ENCODE data around the gene M6PR.

M6PR gene

GRCh38 chr12:8949342-8950220 lies at the start of gene M6PR:
Gene M6PR, minus strand, starts transcription at chr12:8949645. Its CDS starts 3,241 bp downstream, at chr12:8946404.
- DNase-seq = peak; percentile 73

DNA sequence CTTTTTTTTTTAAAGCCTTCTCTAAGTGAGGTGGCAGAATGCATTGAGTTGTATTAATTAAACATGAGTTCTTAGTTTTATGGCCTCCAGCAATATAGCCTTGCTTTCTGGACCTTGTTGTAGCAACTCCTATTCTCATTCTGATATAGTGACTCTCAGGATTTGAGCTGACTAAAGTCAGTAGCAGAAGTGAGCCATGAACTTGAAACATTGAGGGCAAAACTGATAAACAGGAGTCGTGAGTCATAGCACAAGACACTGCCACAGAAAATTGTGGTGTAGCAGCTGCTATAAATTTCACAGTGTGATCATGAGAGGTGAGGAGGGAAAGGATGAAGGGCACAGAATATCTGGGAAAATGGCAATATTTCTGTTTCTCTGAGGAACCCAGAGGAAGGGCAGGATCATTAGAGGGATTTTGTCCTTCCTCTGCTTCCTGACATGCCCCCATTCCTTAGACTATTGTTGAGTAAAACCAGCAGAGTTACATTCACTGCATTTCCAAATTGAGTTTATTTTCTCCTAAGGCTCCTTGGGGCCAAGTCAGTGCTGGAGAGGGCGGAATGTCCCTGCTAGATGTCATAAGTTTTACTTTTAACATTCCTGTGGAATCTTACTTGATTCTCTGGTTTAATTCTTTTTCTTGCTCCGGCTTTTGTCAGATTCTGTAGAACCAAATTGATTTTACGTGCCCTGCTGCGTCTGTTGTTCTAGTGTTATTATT lies 47.4 kb upstream of the M6PR start:
- DNase-seq = no peak

DNA sequence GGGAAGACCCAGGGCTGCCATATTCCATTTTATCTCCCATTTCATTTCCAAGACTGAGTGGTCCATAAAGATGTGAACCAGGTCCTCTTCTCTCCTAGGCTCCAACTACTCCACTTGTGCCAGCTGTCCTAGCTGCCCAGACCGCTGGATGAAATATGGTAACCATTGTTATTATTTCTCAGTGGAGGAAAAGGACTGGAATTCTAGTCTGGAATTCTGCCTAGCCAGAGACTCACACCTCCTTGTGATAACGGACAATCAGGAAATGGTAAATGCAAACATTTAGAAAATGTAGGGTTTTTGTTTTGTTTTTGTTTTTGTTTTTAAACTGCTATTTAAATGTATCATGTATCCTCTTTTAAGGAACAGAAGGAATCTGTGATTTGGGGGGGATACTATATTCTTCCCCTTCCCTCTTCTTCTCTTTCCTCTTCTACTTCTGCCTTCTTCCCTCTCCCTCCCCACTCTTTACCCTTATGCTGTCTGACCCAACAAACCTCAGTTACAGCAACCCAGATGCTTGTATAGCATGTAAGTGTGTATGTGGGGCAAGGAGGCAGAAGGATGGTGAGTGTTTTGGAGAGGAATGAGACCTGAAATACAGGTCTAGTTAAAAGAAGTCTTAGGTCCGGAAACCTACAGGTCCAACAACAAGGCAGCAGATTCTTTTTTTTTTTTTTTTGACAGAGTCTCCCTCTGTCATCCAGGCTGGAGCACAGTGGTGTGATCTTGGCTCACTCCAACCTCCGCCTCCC lies 45.8 kb upstream of the M6PR start:
- DNase-seq = no peak

- DNase-seq = no peak
These were observed 44.4 kb upstream of the M6PR start for GRCh38 chr12:8993827-8994226.

DNA sequence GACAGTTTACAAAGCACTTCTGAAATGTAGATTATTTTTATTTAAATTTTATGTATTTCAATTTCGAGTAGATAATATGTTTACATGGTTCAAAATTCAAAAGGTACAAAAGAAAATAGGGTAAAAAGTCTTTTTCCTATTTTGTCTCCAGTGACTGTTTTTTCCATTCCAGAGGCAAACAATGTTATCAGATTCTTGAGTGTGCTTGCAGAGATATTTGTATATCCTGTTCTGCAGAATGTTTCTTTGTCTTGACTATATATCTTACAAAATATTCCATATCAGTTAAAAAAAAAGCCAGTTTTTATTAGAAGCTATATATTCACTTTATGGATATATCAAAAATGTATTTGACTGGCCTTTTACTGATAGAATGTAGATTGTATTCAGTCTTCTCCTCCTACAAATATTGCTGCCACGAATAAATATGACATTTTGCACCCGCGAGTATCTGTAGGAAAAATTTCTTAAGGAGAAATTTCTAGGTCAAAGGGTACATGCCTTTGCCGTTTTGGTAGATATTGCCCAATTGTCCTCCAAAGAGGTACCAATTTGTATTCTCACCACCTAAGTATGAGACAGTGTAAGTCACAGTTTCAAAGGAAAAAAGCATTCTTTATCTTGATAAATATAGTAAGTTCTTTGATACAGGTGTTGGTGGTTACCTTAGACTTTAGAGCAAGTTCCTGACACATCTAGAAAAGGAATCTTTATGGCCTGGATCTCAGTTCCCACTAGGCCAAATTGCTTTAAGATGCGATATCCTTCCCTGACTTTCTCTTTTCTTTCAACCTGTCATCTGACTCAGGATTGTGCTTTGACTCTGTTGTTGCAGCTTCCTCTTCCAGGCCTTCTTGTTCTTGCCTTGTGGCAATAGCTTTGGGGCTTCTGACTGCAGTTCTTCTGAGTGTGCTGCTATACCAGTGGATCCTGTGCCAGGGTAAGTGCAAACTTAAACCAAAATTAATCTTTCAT lies 42.2 kb upstream of the M6PR start:
- DNase-seq = no peak

GRCh38 chr12:8989413-8989812 lies 40.0 kb upstream of the M6PR start, which contains the start of gene KLRG1:
Gene KLRG1, plus strand, starts transcription at chr12:8989546. Its CDS starts 90 bp downstream, at chr12:8989636.
- DNase-seq = no peak

GRCh38 chr12:8987685-8988084 lies 38.2 kb upstream of the M6PR start:
- no peak for DNase-seq

GRCh38 chr12:8987163-8987562 lies 37.7 kb upstream of the M6PR start:
- no peak for DNase-seq

- no peak for DNase-seq
These were observed 35.8 kb upstream of the M6PR start for GRCh38 chr12:8985213-8985754.

DNA sequence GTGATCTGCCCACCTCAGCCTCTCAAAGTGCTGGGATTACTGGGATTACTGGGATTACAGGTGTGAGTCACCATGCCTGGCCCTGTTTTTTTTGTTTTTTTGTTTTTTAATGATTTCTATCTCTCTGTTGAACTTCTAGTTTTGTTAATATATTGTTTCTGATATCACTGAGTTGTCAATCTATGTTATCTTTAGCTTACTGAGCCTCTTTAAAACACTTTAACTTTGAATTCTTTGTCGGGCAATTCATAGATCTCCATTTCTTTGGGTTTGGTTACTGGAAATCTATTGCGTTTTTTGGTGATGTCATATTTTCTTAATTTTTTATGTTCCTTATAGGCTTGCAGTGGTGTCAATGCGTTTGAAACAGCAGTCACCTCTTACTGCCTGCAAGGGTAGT lies 30.7 kb upstream of the M6PR start:
- no peak for DNase-seq

DNA sequence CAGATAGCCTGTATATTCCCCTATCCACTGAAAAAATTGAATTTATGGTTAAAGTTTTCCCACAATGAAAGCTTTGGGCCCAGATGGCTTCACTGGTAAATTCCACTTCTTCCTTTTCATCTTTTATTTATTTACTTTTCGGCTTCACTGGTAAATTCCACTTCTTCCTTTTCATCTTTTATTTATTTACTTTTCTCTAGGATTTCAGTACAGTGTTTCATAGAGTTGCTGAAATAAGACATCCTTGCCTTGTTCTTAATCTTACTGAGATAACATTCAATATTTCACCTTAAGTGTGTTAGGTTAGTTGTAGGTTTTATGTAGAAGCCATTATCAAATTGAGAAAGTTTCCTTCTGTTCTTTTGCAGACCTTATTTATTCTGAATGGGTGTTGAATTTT lies 21.0 kb upstream of the M6PR start:
- DNase-seq = no peak

GRCh38 chr12:8969861-8970411 lies 20.5 kb upstream of the M6PR start:
- no peak for DNase-seq

- DNase-seq = no peak
These were observed 19.3 kb upstream of the M6PR start for GRCh38 chr12:8968761-8969160.

- DNase-seq = no peak
These were observed 10.7 kb upstream of the M6PR start for GRCh38 chr12:8960176-8960575.

- no peak for DNase-seq
These were observed 8.6 kb upstream of the M6PR start for GRCh38 chr12:8958066-8958465.

DNA sequence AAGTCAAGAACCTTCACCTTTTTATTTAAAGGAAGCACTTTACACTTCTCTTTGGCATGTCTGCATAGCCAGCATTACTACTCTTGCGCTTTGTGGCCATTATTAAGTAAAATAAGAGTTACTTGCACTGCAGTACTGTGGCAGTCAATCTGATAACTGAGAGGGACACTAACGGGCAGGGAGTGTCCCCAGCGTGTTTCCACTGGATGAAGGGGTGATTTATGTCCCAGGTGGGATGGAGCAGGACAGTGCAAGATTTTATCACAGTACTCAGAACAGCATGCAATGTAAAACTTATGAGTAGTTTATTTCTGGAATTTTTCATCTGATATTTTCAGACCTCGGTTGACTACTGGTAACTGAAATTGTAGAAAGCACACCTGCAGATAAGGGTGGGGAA lies 8.1 kb upstream of the M6PR start:
- no peak for DNase-seq

DNA sequence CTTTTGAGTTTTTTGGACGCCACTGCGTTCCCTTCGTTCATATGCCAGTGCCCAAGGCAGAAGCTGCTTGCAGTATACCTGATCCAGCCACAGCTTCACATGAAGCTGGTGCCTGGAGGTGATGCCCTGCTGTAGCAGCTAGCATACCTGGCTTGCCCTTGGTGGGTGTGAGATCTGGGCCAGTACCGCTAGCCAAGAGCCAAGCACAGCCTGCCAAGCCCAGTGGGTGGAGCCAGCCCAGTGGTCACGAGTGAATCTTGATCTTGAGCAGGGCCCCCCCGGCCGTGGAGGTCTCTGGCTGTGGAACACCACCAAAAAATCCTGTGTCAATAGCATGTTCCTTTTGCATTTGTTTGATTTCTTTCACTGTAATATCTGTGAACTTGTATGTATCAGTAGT lies 7.3 kb upstream of the M6PR start:
- no peak for DNase-seq

DNA sequence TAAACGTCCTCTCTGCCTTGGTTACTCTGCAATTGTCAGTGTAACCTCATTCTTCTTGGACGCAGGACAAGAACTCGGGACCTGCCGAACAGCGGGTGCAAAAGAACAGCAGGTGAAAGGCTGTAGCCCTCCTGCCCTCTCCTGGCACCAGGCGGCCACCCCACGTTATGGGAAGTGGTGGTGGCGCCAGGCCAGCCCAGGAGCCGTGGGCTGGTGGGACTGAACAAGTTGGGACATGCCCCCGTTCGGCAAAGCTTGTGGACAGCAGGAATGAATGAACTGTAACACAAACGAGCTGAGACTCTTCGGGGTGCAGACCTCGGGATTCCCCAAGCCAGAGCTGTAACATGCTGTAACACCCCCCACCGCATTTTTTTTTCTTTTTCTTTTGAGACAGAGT lies 6.6 kb upstream of the M6PR start:
- DNase-seq = no peak

- no peak for DNase-seq
These were observed 4.4 kb upstream of the M6PR start for GRCh38 chr12:8953773-8954402.

GRCh38 chr12:8951744-8952143 lies 2.3 kb upstream of the M6PR start:
- DNase-seq = no peak
